ENCODE measurements around the gene SMNDC1. TPM values are rescaled to one million over a fixed set of nuclear protein-coding genes. Genes with fewer than 3 reads are reported as not detected.

Gene SMNDC1
- total and polyA plus RNA-seq, 2 donors from 2014 or later = 12.4 to 28.6 TPM

DNA sequence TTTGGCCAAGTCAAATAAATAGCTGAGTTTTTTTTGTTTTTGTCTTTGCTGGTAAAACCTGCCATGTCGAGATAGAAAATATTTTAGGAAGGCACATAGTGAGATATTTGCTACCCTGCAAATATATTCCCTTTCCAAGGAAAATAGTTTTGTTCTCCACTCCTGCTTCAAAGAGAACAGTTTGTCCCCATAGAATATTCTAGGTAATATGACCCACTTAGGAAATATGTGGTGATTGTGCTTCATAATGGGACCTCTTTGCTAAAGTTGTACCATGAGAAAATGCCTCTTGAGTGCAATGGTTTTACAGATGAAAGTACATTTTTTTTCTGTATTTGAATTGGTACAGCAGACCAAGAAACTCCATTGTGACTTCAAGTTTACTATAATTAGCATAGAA lies 41.6 kb downstream of the SMNDC1 start:
- intact Hi-C loops (cut with DNase I) = no loop called here
- no peak for DNase-seq
- Histone ChIP-seq H3K27ac (ENCODE audit: low read depth in 2 of 2, low read length in 2 of 2) (no peak overlapping the region), H3K27me3 (ENCODE audit: control insufficient read depth, insufficient read depth, low read length) (no peaks in the 10 kb centered on the region), H3K9ac (ENCODE audit: low read length in 3 of 3) (no peak overlapping the region), H3K36me3 (ENCODE audit: control insufficient read depth in 2 of 3, insufficient read depth in 3 of 3, low read length in 3 of 3) (no peaks in the 10 kb centered on the region), H3K4me3 (ENCODE audit: low read length in 3 of 3) (no peak overlapping the region), H3K4me1 (ENCODE audit: control insufficient read depth in 2 of 3, insufficient read depth in 2 of 3, low read depth in 1 of 3, low read length in 3 of 3) (peaks cover 0 to 5% (median 0%) of the 10 kb centered on the region in 3 donors), H3K9me3 (ENCODE audit: control insufficient read depth in 2 of 3, insufficient read depth in 1 of 3, low read length in 3 of 3) (no peaks in the 10 kb centered on the region)
- no peak for TF ChIP-seq CTCF (IDR thresholded peaks at IDR 0.05; ENCODE audit: borderline replicate concordance, extremely low read depth, insufficient read depth)
- no peak for FAIRE-seq

DNA sequence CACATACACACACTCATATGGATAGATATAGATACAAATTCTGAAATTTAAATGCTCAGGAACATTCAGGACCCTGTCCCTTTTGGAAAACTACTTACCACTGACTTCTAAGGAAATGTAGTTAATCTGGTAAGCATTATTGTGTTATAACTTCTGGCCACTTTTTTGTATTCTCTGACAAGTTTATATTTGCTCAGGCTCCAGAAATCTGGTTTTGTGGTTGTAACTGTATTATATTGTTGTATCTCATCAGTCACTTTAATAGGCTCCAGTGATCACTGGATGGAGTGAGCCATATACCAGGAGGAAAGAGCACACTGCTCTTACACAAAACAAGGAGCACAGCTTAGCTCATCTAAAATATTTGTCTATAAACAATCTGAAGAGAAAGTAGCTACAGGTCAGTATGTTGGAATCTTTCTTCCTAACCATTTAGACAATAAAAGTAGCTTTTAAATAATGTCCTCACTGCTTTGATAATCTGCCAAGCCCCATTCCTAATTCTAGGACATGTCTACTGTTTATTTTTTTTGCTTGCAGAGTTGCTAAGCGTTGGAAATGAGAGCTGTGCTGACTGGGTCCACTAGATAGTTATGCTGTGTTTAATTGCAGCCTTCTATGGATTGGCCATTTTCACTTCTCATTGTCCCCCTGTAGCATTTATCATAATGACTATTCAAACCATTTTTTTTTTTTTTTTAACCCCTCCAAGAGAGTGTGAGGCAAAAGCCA lies 43.8 kb downstream of the SMNDC1 start:
- TF ChIP-seq CTCF (IDR thresholded peaks at IDR 0.05; ENCODE audit: borderline replicate concordance, extremely low read depth, insufficient read depth) = no peak
- peak in 1 of 5 donors; percentile 60 for DNase-seq
- FAIRE-seq = no peak

GRCh38 chr10:110259317-110259716 lies 45.4 kb downstream of the SMNDC1 start:
- H3K9me3 ChIP-seq (ENCODE audit: control insufficient read depth in 2 of 3, insufficient read depth in 1 of 3, low read length in 3 of 3) = peaks cover 0 to 4% (median 0%) of the 10 kb centered on the region in 3 donors
- intact Hi-C loops (cut with DNase I) = no loop called here
- H3K4me1 ChIP-seq (ENCODE audit: control insufficient read depth in 2 of 3, insufficient read depth in 2 of 3, low read depth in 1 of 3, low read length in 3 of 3) = peaks cover 0 to 5% (median 0%) of the 10 kb centered on the region in 3 donors
- H3K27me3 ChIP-seq (ENCODE audit: control insufficient read depth, insufficient read depth, low read length) = no peaks in the 10 kb centered on the region
- H3K9ac ChIP-seq (ENCODE audit: low read length in 3 of 3) = no peak overlapping the region
- FAIRE-seq (no peak), DNase-seq (no peak)
- no peak for TF ChIP-seq CTCF (IDR thresholded peaks at IDR 0.05; ENCODE audit: borderline replicate concordance, extremely low read depth, insufficient read depth)
- H3K4me3 ChIP-seq (ENCODE audit: low read length in 3 of 3) = no peak overlapping the region
- no peak overlapping the region for H3K27ac ChIP-seq (ENCODE audit: low read depth in 2 of 2, low read length in 2 of 2)
- H3K36me3 ChIP-seq (ENCODE audit: control insufficient read depth in 2 of 3, insufficient read depth in 3 of 3, low read length in 3 of 3) = no peaks in the 10 kb centered on the region

More for the DNA sequence above, 43.8 kb downstream of the SMNDC1 start:
- intact Hi-C loops (cut with DNase I) = no loop called here
- H3K4me3 ChIP-seq (ENCODE audit: low read length in 3 of 3) = no peak overlapping the region
- H3K27me3 ChIP-seq (ENCODE audit: control insufficient read depth, insufficient read depth, low read length) = no peaks in the 10 kb centered on the region
- H3K9ac ChIP-seq (ENCODE audit: low read length in 3 of 3) = no peak overlapping the region
- no peaks in the 10 kb centered on the region for H3K9me3 ChIP-seq (ENCODE audit: control insufficient read depth in 2 of 3, insufficient read depth in 1 of 3, low read length in 3 of 3)
- peaks cover 0 to 5% (median 0%) of the 10 kb centered on the region in 3 donors for H3K4me1 ChIP-seq (ENCODE audit: control insufficient read depth in 2 of 3, insufficient read depth in 2 of 3, low read depth in 1 of 3, low read length in 3 of 3)
- H3K36me3 ChIP-seq (ENCODE audit: control insufficient read depth in 2 of 3, insufficient read depth in 3 of 3, low read length in 3 of 3) = no peaks in the 10 kb centered on the region
- H3K27ac ChIP-seq (ENCODE audit: low read depth in 2 of 2, low read length in 2 of 2) = no peak overlapping the region
